ENCODE results near the gene OR8B3. TPM values are rescaled to one million over a fixed set of nuclear protein-coding genes. Genes with fewer than 3 reads are reported as not detected.

The OR8B3 gene
- total and polyA plus RNA-seq, 4 donors, result not detected

DNA sequence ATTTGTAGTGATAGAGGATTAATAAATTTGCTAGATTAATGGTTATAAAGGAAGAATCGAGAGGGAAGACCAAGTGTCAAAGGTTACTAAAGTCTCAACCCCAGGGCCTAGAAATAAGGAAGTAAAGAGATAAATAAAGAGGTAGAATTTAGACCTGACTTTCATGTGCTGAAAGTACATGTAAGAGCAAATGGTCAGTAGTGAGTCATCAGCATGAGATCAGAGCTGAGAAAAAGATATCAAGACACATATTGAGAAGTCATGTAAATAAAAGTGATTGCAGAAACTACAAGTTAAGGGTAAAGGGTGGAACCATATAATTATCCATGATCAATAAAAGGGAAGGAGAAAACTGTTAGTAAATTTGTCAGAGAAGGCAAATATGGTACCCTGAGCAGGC is 48.1 kb upstream of the OR8B3 start:
- no peaks in the 10 kb centered on the region for H3K9me3 ChIP-seq (ENCODE audit: control insufficient read depth in 4 of 4, low read length in 3 of 4)
- H3K36me3 ChIP-seq (ENCODE audit: control insufficient read depth in 4 of 4, insufficient read depth in 3 of 4, low read depth in 1 of 4, low read length in 3 of 4), result no peaks in the 10 kb centered on the region
- H3K4me3 ChIP-seq (ENCODE audit: low read depth in 1 of 3, low read length in 3 of 3), result no peak overlapping the region
- no peak for DNase-seq (ENCODE audit: low spot score)
- H3K27me3 ChIP-seq (ENCODE audit: control insufficient read depth in 4 of 4, insufficient read depth in 4 of 4, low read length in 3 of 4), result peaks cover 0 to 5% (median 0%) of the 10 kb centered on the region in 4 donors
- H3K4me1 ChIP-seq (ENCODE audit: control insufficient read depth in 4 of 4, insufficient read depth in 4 of 4, low read length in 3 of 4), result no peaks in the 10 kb centered on the region
- TF ChIP-seq RXRA (IDR thresholded peaks at IDR 0.05), result no peak
- no peak for TF ChIP-seq YY1 (IDR thresholded peaks at IDR 0.05)
- no peak for TF ChIP-seq JUND (IDR thresholded peaks at IDR 0.05)
- TF ChIP-seq, protein P1, sequence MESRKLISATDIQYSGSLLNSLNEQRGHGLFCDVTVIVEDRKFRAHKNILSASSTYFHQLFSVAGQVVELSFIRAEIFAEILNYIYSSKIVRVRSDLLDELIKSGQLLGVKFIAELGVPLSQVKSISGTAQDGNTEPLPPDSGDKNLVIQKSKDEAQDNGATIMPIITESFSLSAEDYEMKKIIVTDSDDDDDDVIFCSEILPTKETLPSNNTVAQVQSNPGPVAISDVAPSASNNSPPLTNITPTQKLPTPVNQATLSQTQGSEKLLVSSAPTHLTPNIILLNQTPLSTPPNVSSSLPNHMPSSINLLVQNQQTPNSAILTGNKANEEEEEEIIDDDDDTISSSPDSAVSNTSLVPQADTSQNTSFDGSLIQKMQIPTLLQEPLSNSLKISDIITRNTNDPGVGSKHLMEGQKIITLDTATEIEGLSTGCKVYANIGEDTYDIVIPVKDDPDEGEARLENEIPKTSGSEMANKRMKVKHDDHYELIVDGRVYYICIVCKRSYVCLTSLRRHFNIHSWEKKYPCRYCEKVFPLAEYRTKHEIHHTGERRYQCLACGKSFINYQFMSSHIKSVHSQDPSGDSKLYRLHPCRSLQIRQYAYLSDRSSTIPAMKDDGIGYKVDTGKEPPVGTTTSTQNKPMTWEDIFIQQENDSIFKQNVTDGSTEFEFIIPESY (IDR thresholded peaks at IDR 0.05), result no peak
- no peak for TF ChIP-seq SP1 (IDR thresholded peaks at IDR 0.05)
- no peak for TF ChIP-seq NR2F2 (IDR thresholded peaks at IDR 0.05)
- no peak for TF ChIP-seq FOXA1 (IDR thresholded peaks at IDR 0.05)
- TF ChIP-seq EGR1 (IDR thresholded peaks at IDR 0.05; ENCODE audit: low read depth in 2 of 2), result no peak
- no peak for TF ChIP-seq HNF4G (IDR thresholded peaks at IDR 0.05)
- TF ChIP-seq TAF1 (conservative IDR thresholded peaks at IDR 0.05), result no peak
- TF ChIP-seq, protein P2, sequence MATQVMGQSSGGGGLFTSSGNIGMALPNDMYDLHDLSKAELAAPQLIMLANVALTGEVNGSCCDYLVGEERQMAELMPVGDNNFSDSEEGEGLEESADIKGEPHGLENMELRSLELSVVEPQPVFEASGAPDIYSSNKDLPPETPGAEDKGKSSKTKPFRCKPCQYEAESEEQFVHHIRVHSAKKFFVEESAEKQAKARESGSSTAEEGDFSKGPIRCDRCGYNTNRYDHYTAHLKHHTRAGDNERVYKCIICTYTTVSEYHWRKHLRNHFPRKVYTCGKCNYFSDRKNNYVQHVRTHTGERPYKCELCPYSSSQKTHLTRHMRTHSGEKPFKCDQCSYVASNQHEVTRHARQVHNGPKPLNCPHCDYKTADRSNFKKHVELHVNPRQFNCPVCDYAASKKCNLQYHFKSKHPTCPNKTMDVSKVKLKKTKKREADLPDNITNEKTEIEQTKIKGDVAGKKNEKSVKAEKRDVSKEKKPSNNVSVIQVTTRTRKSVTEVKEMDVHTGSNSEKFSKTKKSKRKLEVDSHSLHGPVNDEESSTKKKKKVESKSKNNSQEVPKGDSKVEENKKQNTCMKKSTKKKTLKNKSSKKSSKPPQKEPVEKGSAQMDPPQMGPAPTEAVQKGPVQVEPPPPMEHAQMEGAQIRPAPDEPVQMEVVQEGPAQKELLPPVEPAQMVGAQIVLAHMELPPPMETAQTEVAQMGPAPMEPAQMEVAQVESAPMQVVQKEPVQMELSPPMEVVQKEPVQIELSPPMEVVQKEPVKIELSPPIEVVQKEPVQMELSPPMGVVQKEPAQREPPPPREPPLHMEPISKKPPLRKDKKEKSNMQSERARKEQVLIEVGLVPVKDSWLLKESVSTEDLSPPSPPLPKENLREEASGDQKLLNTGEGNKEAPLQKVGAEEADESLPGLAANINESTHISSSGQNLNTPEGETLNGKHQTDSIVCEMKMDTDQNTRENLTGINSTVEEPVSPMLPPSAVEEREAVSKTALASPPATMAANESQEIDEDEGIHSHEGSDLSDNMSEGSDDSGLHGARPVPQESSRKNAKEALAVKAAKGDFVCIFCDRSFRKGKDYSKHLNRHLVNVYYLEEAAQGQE (IDR thresholded peaks at IDR 0.05), result no peak
- 69% methylated on average over 1 of the region's 1 CpG for WGBS
- no peak overlapping the region for H3K9ac ChIP-seq (ENCODE audit: low read depth in 1 of 2, low read length in 2 of 2)
- H3K27ac ChIP-seq (ENCODE audit: low read depth in 1 of 2, low read length in 2 of 2), result no peak overlapping the region

DNA sequence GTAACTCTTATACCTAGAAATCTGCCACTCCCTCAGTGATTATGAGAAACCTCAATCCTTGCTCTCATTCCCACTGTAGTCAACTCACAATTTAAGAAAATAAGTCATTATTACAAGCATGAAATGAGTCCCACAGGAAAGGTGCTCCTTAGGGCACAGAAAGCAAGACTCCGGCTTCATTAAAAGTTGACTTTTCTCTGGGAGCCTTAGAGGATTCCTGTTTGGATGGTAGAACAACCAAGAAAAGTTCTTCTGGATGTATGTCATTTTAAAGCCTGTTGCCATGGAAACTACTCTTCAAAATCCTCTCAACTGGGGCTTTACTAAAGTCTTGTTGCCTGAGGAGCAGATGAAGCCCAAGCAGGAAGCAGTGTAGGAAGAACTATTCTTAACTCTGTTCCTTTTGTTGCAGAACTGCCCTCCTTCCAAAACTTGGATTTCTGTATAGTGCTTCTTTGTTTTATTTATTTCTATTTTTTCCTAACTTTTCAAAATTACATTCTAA is 46.9 kb upstream of the OR8B3 start, which contains the start of gene OR8B8:
Gene OR8B8, minus strand, starts transcription at position 51 of the 505 bp plus-strand sequence. CDS start 4,611 bp downstream, outside the sequence.
- Histone ChIP-seq H3K4me3 (ENCODE audit: low read depth in 1 of 3, low read length in 3 of 3) (no peak within 1 kb of the TSS), H3K9ac (ENCODE audit: low read depth in 1 of 2, low read length in 2 of 2) (no peak within 1 kb of the TSS), H3K4me1 (ENCODE audit: control insufficient read depth in 4 of 4, insufficient read depth in 4 of 4, low read length in 3 of 4) (no peaks in the 10 kb centered on the region), H3K27me3 (ENCODE audit: control insufficient read depth in 4 of 4, insufficient read depth in 4 of 4, low read length in 3 of 4) (peaks cover 0 to 5% (median 0%) of the 10 kb centered on the region in 4 donors), H3K27ac (ENCODE audit: low read depth in 1 of 2, low read length in 2 of 2) (no peak within 1 kb of the TSS), H3K36me3 (ENCODE audit: control insufficient read depth in 4 of 4, insufficient read depth in 3 of 4, low read depth in 1 of 4, low read length in 3 of 4) (no peaks in the 10 kb centered on the region), H3K9me3 (ENCODE audit: control insufficient read depth in 4 of 4, low read length in 3 of 4) (no peaks in the 10 kb centered on the region)
- 100% methylated on average over 1 of the region's 1 CpG for WGBS
- TF ChIP-seq TAF1 (conservative IDR thresholded peaks at IDR 0.05) (no peak), JUND (IDR thresholded peaks at IDR 0.05) (no peak), HNF4G (IDR thresholded peaks at IDR 0.05) (no peak), HNF4A (conservative IDR thresholded peaks at IDR 0.05) (no peak), RXRA (IDR thresholded peaks at IDR 0.05) (no peak), NR2F2 (IDR thresholded peaks at IDR 0.05) (no peak), FOXA2 (IDR thresholded peaks at IDR 0.05) (no peak), EGR1 (IDR thresholded peaks at IDR 0.05; ENCODE audit: low read depth in 2 of 2) (no peak), GABPA (IDR thresholded peaks at IDR 0.05 in 1 of 2, conservative IDR thresholded peaks at IDR 0.05 in 1 of 2) (no peak), RAD21 (IDR thresholded peaks at IDR 0.05) (no peak), YY1 (IDR thresholded peaks at IDR 0.05) (no peak), FOXA1 (IDR thresholded peaks at IDR 0.05) (no peak)
- TF ChIP-seq, protein P3, sequence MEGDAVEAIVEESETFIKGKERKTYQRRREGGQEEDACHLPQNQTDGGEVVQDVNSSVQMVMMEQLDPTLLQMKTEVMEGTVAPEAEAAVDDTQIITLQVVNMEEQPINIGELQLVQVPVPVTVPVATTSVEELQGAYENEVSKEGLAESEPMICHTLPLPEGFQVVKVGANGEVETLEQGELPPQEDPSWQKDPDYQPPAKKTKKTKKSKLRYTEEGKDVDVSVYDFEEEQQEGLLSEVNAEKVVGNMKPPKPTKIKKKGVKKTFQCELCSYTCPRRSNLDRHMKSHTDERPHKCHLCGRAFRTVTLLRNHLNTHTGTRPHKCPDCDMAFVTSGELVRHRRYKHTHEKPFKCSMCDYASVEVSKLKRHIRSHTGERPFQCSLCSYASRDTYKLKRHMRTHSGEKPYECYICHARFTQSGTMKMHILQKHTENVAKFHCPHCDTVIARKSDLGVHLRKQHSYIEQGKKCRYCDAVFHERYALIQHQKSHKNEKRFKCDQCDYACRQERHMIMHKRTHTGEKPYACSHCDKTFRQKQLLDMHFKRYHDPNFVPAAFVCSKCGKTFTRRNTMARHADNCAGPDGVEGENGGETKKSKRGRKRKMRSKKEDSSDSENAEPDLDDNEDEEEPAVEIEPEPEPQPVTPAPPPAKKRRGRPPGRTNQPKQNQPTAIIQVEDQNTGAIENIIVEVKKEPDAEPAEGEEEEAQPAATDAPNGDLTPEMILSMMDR (IDR thresholded peaks at IDR 0.05; ENCODE audit: low read depth, low read length, missing input control), result no peak
- TF ChIP-seq, protein P4, sequence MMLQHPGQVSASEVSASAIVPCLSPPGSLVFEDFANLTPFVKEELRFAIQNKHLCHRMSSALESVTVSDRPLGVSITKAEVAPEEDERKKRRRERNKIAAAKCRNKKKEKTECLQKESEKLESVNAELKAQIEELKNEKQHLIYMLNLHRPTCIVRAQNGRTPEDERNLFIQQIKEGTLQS (IDR thresholded peaks at IDR 0.05), result no peak
- TF ChIP-seq, protein P2 (IDR thresholded peaks at IDR 0.05), result no peak
- TF ChIP-seq, protein P5, sequence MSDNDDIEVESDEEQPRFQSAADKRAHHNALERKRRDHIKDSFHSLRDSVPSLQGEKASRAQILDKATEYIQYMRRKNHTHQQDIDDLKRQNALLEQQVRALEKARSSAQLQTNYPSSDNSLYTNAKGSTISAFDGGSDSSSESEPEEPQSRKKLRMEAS (IDR thresholded peaks at IDR 0.05), result no peak
- DNase-seq (ENCODE audit: low spot score), result no peak

All from liver (tissue), 9 donors.